Spinal cord (tissue), 10 donors: ENCODE measurements around the gene SELENON. TPM values are rescaled to one million over a fixed set of nuclear protein-coding genes. Genes with fewer than 3 reads are reported as not detected.

Experiments used
- DNase-seq, 6 donors: peaks; one replicate each; pipeline versions ENCODE4 v3.0.0 to v3.0.0-alpha.2; 2013 to 2015; ENCODE audit warnings: low spot score in 6 of 6, low read depth in 4 of 6
- H3K27ac ChIP-seq: one replicate; pipeline ENCODE4 v1.5.1; 2013; ENCODE audit warnings: low read depth, low read length, control low read depth
- H3K27me3 ChIP-seq: one replicate; pipeline ENCODE4 v1.6.1; 2013; ENCODE audit warnings: low read length; ENCODE audit not compliant: control insufficient read depth, insufficient read depth
- H3K36me3 ChIP-seq: one replicate; pipeline ENCODE4 v1.6.1; 2013; ENCODE audit warnings: low read length; ENCODE audit not compliant: control insufficient read depth, insufficient read depth
- H3K4me1 ChIP-seq: one replicate; pipeline ENCODE4 v1.6.1; 2013; ENCODE audit warnings: low read length; ENCODE audit not compliant: control insufficient read depth, insufficient read depth
- H3K4me3 ChIP-seq: one replicate; pipeline ENCODE4 v1.5.1; 2013; ENCODE audit warnings: low read depth, low read length, control low read depth
- H3K9me3 ChIP-seq: one replicate; pipeline ENCODE4 v1.6.1; 2013; ENCODE audit warnings: low read length; ENCODE audit not compliant: control insufficient read depth, insufficient read depth
- WGBS: methylation state at CpG from one replicate; pipeline ENCODE4 v1.1.5; 2013; ENCODE audit warnings: missing lambda C conversion rate; ENCODE audit not compliant: insufficient coverage; 5-methylcytosine and 5-hydroxymethylcytosine counted together
- polyA plus RNA-seq, 2 donors: library from polyadenylated mRNA; unstranded; fragments of 120-200 nt; gene quantifications; one replicate each; pipeline ENCODE4 v1.2.1, GENCODE V29; 2013; ENCODE audit not compliant: insufficient read length in 2 of 2
- total RNA-seq, 2 donors: library from RNA; depleted of rRNA in 1 of 2; stranded (reverse); fragments of 120-200 nt in 1 of 2; fragments of >200 nt in 1 of 2; gene quantifications; one replicate each; pipeline versions ENCODE4 v1.2.3 to v1.2.4, GENCODE V29; 2013 to 2014
- donor health status: healthy.

Gene SELENON
- total and polyA plus RNA-seq, 4 donors: 20.5 to 163 (median 99.4) TPM

DNA sequence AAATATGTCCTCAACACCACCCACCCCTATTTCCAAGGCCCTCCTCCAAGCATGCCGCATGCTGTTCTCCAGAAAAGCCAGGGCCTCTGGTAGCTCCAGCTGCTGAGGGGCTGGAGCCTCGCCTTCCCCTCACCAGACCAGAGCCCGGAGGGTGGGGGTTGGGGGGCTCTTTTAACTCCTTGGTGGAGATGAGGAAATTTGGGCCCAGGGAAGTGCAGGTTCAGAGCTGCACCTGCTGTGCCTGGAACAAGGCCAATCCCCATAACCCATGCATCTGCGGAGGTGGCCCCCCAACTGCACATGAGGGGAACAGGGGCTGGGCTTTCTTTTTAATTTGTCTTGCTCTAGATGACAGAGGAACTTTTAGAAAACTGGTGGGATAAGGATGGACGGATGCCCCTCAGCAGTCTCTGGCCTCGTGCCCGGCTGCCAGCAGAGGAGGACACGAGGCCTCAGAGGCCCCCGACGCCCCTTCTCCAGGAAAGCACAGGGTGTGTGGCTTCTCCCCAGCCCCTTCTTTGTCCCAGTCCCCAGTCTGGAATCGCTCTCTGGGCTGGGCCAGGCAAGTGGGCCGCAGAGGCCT is 550 bp upstream of the SELENON start:
- Histone ChIP-seq H3K36me3 (no peaks in the 10 kb centered on the region), H3K27ac (peak overlapping the region; percentile 67)

GRCh38 chr1:25800703-25801377 is 847 bp downstream of the SELENON start:
- Histone ChIP-seq H3K27ac (peak overlapping the region; percentile 52), H3K36me3 (peaks cover 10% of the 10 kb centered on the region), H3K4me1 (peaks cover 70% of the 10 kb centered on the region), H3K9me3 (no peaks in the 10 kb centered on the region), H3K27me3 (no peaks in the 10 kb centered on the region), H3K4me3 (peak overlapping the region; percentile 59)
- no peak for DNase-seq
- WGBS: 53% methylated on average over 13 of the region's 15 CpGs

More for the DNA sequence above, 550 bp upstream of the SELENON start:
- WGBS: 6% methylated on average over 8 of the region's 12 CpGs
- Histone ChIP-seq H3K4me1 (peaks cover 59% of the 10 kb centered on the region), H3K27me3 (no peaks in the 10 kb centered on the region), H3K4me3 (peak overlapping the region; percentile 52), H3K9me3 (no peaks in the 10 kb centered on the region)
- no peak for DNase-seq

DNA sequence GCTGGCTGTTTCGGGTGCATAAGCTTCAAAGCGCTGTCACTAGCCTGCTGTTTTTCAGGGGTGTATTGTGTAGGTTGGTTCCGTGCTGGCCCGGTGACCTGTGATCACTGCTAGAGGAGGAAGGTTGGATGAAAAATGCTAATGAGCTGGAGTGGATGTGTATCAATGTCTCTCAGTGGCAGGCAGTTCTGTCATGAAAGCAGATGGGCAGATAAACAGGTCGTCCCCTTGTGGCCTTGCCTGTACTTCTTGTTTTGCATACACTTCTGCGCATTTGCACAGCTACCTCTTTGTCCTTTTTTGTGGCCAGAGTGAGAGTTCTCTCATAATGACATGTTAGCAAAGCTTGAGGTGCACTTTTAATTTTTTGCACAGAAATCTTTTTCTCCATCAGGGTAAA is 2.9 kb downstream of the SELENON start:
- no peaks in the 10 kb centered on the region for H3K9me3 ChIP-seq
- H3K4me3 ChIP-seq: no peak overlapping the region
- DNase-seq: no peak
- no peak overlapping the region for H3K27ac ChIP-seq
- peaks cover 31% of the 10 kb centered on the region for H3K36me3 ChIP-seq
- peaks cover 69% of the 10 kb centered on the region for H3K4me1 ChIP-seq
- H3K27me3 ChIP-seq: no peaks in the 10 kb centered on the region
- 44% methylated on average over 6 of the region's 6 CpGs for WGBS

DNA sequence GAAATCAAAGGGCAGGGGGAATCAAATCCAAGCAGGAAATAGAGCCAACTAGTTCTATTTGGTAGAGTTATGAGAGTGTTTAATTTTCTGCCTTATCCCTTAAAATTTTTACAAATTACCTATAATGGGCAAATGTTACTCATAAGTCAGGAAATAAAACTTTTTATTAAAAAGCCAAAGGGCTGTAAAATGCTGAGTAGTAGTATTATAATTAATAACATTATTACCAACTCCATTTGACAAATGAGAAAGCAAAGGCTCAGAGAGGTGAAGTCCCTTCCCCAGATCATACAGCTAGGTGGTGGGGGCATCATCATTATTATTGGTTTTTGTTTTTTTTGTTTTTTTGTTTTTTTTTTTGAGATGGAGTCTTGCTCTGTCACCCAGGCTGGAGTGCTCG is 3.4 kb downstream of the SELENON start:
- Histone ChIP-seq H3K27ac (no peak overlapping the region), H3K4me1 (peaks cover 64% of the 10 kb centered on the region), H3K36me3 (peaks cover 36% of the 10 kb centered on the region), H3K4me3 (no peak overlapping the region), H3K27me3 (no peaks in the 10 kb centered on the region), H3K9me3 (no peaks in the 10 kb centered on the region)
- WGBS: 100% methylated on average over 1 of the region's 1 CpG
- no peak for DNase-seq

DNA sequence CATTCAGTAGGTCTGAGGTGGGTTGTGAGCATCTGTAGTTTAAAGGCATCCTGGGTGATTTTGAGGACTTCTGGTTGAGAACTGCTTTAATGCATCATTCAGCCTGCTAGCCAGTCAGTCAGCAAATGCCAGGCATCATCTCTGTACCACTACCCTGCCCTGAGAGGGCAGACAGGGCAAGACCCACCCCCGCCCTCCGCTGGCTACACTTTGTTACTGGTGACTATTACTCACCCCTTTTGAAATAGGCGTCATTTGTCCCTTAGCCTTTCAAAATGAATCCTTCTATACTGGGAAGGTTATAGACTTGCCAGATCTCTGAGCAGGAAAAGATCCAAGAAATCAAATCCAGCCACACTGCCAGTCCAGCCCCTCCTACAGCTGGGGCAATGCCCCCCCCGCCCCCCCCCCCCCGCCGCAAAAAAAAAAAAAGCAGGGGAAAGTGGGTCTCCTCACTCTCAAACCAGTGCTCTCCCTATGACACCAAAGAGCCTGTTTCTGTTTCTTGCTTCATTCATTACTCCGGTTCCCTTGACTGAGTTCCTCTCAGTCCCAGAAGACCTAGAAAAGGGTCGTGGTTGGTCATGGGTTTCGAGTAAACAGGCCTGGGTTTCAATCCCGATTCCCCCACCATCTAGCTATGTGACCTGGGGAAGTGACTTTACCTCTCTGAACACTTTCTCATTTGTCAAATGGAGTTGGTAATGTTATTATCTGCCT is 4.4 kb downstream of the SELENON start:
- 50% methylated on average over 1 of the region's 10 CpGs for WGBS
- Histone ChIP-seq H3K36me3 (peaks cover 46% of the 10 kb centered on the region), H3K4me3 (no peak overlapping the region), H3K9me3 (no peaks in the 10 kb centered on the region), H3K27ac (no peak overlapping the region), H3K27me3 (no peaks in the 10 kb centered on the region), H3K4me1 (peaks cover 54% of the 10 kb centered on the region)
- DNase-seq: no peak

DNA sequence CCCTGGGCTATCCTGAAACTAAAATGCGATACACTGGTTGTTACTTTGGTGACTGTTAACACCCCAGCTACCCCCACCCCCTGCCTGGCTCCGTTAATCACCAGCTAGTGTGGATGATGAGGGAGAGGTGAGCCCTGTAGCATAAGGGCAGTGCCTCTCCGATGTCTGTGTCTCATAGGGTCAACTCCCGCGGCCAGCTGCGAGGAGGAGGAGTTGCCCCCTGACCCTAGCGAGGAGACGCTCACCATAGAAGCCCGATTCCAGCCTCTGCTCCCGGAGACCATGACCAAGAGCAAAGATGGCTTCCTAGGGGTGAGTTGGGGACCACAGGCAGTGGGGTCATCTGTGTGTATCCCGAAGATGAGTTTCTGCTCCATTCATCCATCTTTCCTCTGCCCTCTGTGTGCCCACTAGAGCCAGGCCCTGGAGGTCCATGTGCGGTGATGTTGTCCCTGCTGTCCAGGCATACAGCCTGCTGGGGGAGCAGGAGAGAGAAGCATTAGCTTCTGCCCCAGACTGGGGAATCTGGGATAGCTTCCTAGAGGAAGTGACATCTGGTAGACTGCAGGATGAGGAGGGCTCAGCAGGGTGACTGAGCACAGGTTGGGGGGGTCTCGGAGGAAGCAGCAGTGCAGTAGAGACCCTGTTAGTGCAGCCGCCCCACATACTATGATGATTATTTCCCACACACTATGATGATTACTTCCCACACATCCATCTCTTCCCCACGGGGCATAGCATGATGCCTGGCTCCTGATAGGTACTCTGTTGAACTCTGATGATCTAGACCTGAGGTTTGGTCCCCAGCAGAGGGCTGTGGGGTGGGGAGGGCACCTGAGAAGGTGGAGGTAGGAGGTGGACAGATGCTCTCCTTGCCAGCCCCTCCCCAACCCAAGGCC is 5.2 kb downstream of the SELENON start:
- peaks cover 54% of the 10 kb centered on the region for H3K36me3 ChIP-seq
- DNase-seq: no peak
- peak overlapping the region; percentile 60 for H3K27ac ChIP-seq
- H3K9me3 ChIP-seq: no peaks in the 10 kb centered on the region
- WGBS: 53% methylated on average over 8 of the region's 15 CpGs
- peaks cover 49% of the 10 kb centered on the region for H3K4me1 ChIP-seq
- no peaks in the 10 kb centered on the region for H3K27me3 ChIP-seq
- H3K4me3 ChIP-seq: no peak overlapping the region

DNA sequence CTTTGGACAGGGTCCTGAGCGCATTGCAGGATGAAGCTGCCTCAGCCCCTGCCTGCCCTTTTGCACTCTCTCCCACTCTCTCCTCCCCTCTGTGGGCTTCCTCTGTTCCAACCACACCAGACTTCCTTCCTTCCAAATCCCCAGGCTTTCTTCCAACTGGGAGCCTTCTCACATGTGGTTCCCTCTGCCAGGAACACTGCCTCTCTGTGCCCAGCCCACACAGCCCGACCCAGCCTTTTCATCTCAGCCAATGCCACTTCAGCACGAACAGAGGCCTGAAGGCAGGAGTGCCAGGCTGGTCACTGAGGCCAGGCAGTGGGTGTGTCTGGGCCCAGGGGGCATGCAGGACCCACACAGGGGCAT is 5.9 kb downstream of the SELENON start:
- no peaks in the 10 kb centered on the region for H3K9me3 ChIP-seq
- no peak overlapping the region for H3K4me3 ChIP-seq
- H3K27ac ChIP-seq: peak overlapping the region; percentile 60
- no peaks in the 10 kb centered on the region for H3K27me3 ChIP-seq
- peaks cover 60% of the 10 kb centered on the region for H3K36me3 ChIP-seq
- WGBS: 53% methylated on average over 3 of the region's 3 CpGs
- DNase-seq: peak in 1 of 6 donors; percentile 88
- peaks cover 50% of the 10 kb centered on the region for H3K4me1 ChIP-seq

DNA sequence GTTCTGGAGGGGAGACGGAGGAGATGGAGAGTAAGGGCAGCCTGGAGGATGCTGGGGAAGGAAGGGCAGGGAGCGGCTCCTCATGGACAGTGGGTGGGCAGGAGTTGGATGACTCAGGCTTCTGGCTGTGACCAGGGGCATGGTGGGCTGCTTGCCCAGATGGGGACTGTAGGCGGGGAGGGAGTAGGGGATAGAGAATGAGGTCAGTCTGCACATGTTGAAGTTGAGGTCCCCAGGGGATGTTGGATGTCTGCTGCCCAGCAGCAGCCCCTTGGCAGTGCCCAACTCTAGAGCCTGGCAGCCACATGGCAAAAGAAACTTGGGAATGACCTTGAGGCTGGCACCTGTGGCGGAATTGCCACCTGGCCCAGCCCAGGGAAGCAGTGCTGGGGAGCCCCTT is 6.4 kb downstream of the SELENON start:
- peaks cover 66% of the 10 kb centered on the region for H3K36me3 ChIP-seq
- WGBS: 78% methylated on average over 4 of the region's 4 CpGs
- H3K27ac ChIP-seq: peak overlapping the region; percentile 60
- H3K4me1 ChIP-seq: peaks cover 50% of the 10 kb centered on the region
- no peaks in the 10 kb centered on the region for H3K9me3 ChIP-seq
- H3K27me3 ChIP-seq: no peaks in the 10 kb centered on the region
- H3K4me3 ChIP-seq: no peak overlapping the region
- DNase-seq: peak in 1 of 6 donors; percentile 71
